ENCODE data around the gene ALKBH3. TPM values are rescaled to one million over a fixed set of nuclear protein-coding genes. Genes with fewer than 3 reads are reported as not detected.

The ALKBH3 gene
- total RNA-seq, 1 experiment from 2014 or later: 18.8 TPM

GRCh38 chr11:43925063-43925931 lies 44.7 kb downstream of the ALKBH3 start:
- H2AK5ac ChIP-seq (ENCODE audit: insufficient read length, low read length): no peak overlapping the region
- no peak overlapping the region for H3K18ac ChIP-seq (ENCODE audit: insufficient read length, low read depth, low read length)
- no peak for TF ChIP-seq CTCF (conservative IDR thresholded peaks at IDR 0.05)
- no peak overlapping the region for H2BK5ac ChIP-seq (ENCODE audit: insufficient read length, low read length)
- peak overlapping the region; percentile 3; the same call in 1 of the 2 replicates for H3K14ac ChIP-seq (ENCODE audit: insufficient read depth, low read length)
- no CpG with 5 or more reads among the region's 14 CpGs for WGBS (ENCODE audit: extremely low coverage, insufficient read length, low lambda C conversion rate)
- no peaks in the 10 kb centered on the region for H3K27me3 ChIP-seq (ENCODE audit: insufficient read depth, low read length)
- no peak overlapping the region for H3K4ac ChIP-seq (ENCODE audit: low read depth, low read length)
- H2BK15ac ChIP-seq (ENCODE audit: low read depth, low read length): no peak overlapping the region
- H3K36me3 Mint-ChIP-seq (ENCODE audit: insufficient read depth in 1 of 3, low read depth in 3 of 3): peaks cover 0 to under 1% (median 0%) of the 10 kb centered on the region in 3 experiments; a peak in 2 of 7 replicates
- H4K91ac ChIP-seq (ENCODE audit: insufficient read length, low read depth, low read length): no peak overlapping the region
- no peak overlapping the region for H3T11ph ChIP-seq (ENCODE audit: low read length)
- H3K56ac ChIP-seq (ENCODE audit: insufficient read length, low read depth, low read length): no peak overlapping the region
- no peak overlapping the region for H3K23ac ChIP-seq (ENCODE audit: insufficient read length, low read depth, low read length)
- no peaks in the 10 kb centered on the region for H3K9me3 ChIP-seq (ENCODE audit: control insufficient read depth, low read depth, low read length)
- H4K5ac ChIP-seq (ENCODE audit: insufficient read length, low read depth, low read length): no peak overlapping the region
- peaks cover 2% of the 10 kb centered on the region for H4K20me1 ChIP-seq (ENCODE audit: control insufficient read depth, insufficient read depth, insufficient read length)
- H3K9ac ChIP-seq (ENCODE audit: extremely low read depth, insufficient read length, low read length): no peak overlapping the region
- peaks cover 8% of the 10 kb centered on the region; the same call in 1 of the 2 replicates for H3K4me1 ChIP-seq (ENCODE audit: insufficient read depth, low read length)
- H3K23me2 ChIP-seq (ENCODE audit: insufficient read length, low read depth, low read length, poor library complexity, severe bottlenecking): no peaks in the 10 kb centered on the region
- H4K8ac ChIP-seq (replicated peaks; ENCODE audit: insufficient read length, low read depth, low read length): no peak overlapping the region
- no peaks in the 10 kb centered on the region for H3K27me3 Mint-ChIP-seq (ENCODE audit: low read depth)
- H3K9me3 Mint-ChIP-seq: no peaks in the 10 kb centered on the region
- no peak overlapping the region for H3K4me3 Mint-ChIP-seq
- H3K79me2 ChIP-seq (ENCODE audit: insufficient read depth, low read length): no peaks in the 10 kb centered on the region
- no peak overlapping the region for H3K4me2 ChIP-seq (ENCODE audit: insufficient read depth, insufficient read length, low read length)
- H3K27ac Mint-ChIP-seq: peak overlapping the region in 2 of 3 experiments; percentile 39 to 80; a peak in 2 of 7 replicates
- H2AFZ ChIP-seq (ENCODE audit: low read length): no peak overlapping the region
- H3K79me1 ChIP-seq (ENCODE audit: insufficient read depth, low read depth, low read length, poor library complexity, severe bottlenecking): no peaks in the 10 kb centered on the region
- no peak overlapping the region for H2BK20ac ChIP-seq (ENCODE audit: low read depth, low read length, poor library complexity, severe bottlenecking)
- H3K27ac ChIP-seq (ENCODE audit: insufficient read length, low read depth, low read length): no peak overlapping the region
- H3K4me1 Mint-ChIP-seq: peaks cover 38 to 61% of the 10 kb centered on the region in 2 experiments
- no peak overlapping the region for H2BK12ac ChIP-seq (ENCODE audit: insufficient read length, low read depth, low read length)
- no peak for DNase-seq
- no peak overlapping the region for H2BK120ac ChIP-seq (ENCODE audit: low read depth, low read length, poor library complexity, severe bottlenecking)

Data from H9 (cell line).